Activated CD4-positive, alpha-beta memory T cell treated with anti-CD3 and anti-CD28 coated beads, Interleukin-2, amount 10 ng/mL, durations not matched to agents 7 days and 5 days (primary cell): Measurements from ENCODE around the gene CACNA1H. TPM values are rescaled to one million over a fixed set of nuclear protein-coding genes. Genes with fewer than 3 reads are reported as not detected.
"Not testable (repeated sequence)": the region's sequence is repeated elsewhere in the genome, so short reads cannot be mapped to it uniquely, and the experiment has no call there.

ENCODE experiments used
- CTCF ChIA-PET: fragments of 350-600 bp; sonication (Branson Sonifier 250); formaldehyde crosslinking; loops from one replicate; lab custom pipeline; 2021; ENCODE audit warnings: antibody characterized with exemption, inconsistent platforms; lab: Charles Lee
- POLR2A ChIA-PET: fragments of 350-600 bp; sonication (Branson Sonifier 250); formaldehyde crosslinking; loops from one replicate; lab custom pipeline; 2021; ENCODE audit warnings: antibody characterized with exemption; lab: Charles Lee
- DNase-seq: peaks from one replicate; pipeline ENCODE4 v3.0.0-alpha.2; 2020
- H3K27ac Mint-ChIP-seq: one replicate; pipeline ENCODE4 v1.8.0; 2021; ENCODE audit warnings: mild to moderate bottlenecking, mixed read lengths
- H3K27me3 Mint-ChIP-seq: one replicate; pipeline ENCODE4 v1.8.0; 2021; ENCODE audit warnings: mixed read lengths
- H3K36me3 Mint-ChIP-seq: one replicate; pipeline ENCODE4 v1.8.0; 2021; ENCODE audit warnings: low read depth, mixed read lengths
- H3K4me1 Mint-ChIP-seq: one replicate; pipeline ENCODE4 v1.8.0; 2021; ENCODE audit warnings: mixed read lengths
- H3K4me3 Mint-ChIP-seq: one replicate; pipeline ENCODE4 v1.8.0; 2021; ENCODE audit warnings: mild to moderate bottlenecking, mixed read lengths
- H3K9me3 Mint-ChIP-seq: one replicate; pipeline ENCODE4 v1.8.0; 2021; ENCODE audit warnings: mixed read lengths
- total RNA-seq, 2 experiments: library from RNA; stranded (reverse); gene quantifications; one replicate each; pipeline ENCODE4 v1.2.3, GENCODE V29; 2021

CACNA1H gene
- total RNA-seq, 2 experiments from 2014 or later: 0.58 to 0.83 TPM

GRCh38 chr16:1218061-1218929, 65.4 kb downstream of the CACNA1H start:
- H3K27me3 Mint-ChIP-seq: no peaks in the 10 kb centered on the region
- H3K4me1 Mint-ChIP-seq: no peaks in the 10 kb centered on the region
- ChIA-PET CTCF (no interaction called here), POLR2A (no interaction called here)
- no peak for DNase-seq
- no peaks in the 10 kb centered on the region for H3K9me3 Mint-ChIP-seq
- H3K27ac Mint-ChIP-seq: no peak overlapping the region
- no peaks in the 10 kb centered on the region for H3K36me3 Mint-ChIP-seq
- H3K4me3 Mint-ChIP-seq: no peak overlapping the region

GRCh38 chr16:1218930-1219611, 66.2 kb downstream of the CACNA1H start:
- ChIA-PET CTCF (no interaction called here), POLR2A (no interaction called here)
- DNase-seq: no peak
- H3K9me3 Mint-ChIP-seq: no peaks in the 10 kb centered on the region
- no peaks in the 10 kb centered on the region for H3K36me3 Mint-ChIP-seq
- H3K27ac Mint-ChIP-seq: no peak overlapping the region
- no peaks in the 10 kb centered on the region for H3K4me1 Mint-ChIP-seq
- no peak overlapping the region for H3K4me3 Mint-ChIP-seq
- H3K27me3 Mint-ChIP-seq: no peaks in the 10 kb centered on the region

GRCh38 chr16:1220098-1220728, 67.3 kb downstream of the CACNA1H start:
- ChIA-PET CTCF (no interaction called here), POLR2A (no interaction called here)
- H3K9me3 Mint-ChIP-seq: no peaks in the 10 kb centered on the region
- H3K4me3 Mint-ChIP-seq: no peak overlapping the region
- DNase-seq: no peak
- H3K36me3 Mint-ChIP-seq: no peaks in the 10 kb centered on the region
- no peaks in the 10 kb centered on the region for H3K27me3 Mint-ChIP-seq
- no peaks in the 10 kb centered on the region for H3K4me1 Mint-ChIP-seq
- H3K27ac Mint-ChIP-seq: no peak overlapping the region

- no peaks in the 10 kb centered on the region for H3K4me1 Mint-ChIP-seq
- H3K36me3 Mint-ChIP-seq: no peaks in the 10 kb centered on the region
- POLR2A ChIA-PET: no interaction called here
- H3K27me3 Mint-ChIP-seq: no peaks in the 10 kb centered on the region
- H3K27ac Mint-ChIP-seq: no peak overlapping the region
- no peak overlapping the region for H3K4me3 Mint-ChIP-seq
- CTCF ChIA-PET: no interaction called here
- H3K9me3 Mint-ChIP-seq: no peaks in the 10 kb centered on the region
- no peak for DNase-seq
These were observed 68.1 kb downstream of the CACNA1H start for GRCh38 chr16:1220841-1221627.

DNA sequence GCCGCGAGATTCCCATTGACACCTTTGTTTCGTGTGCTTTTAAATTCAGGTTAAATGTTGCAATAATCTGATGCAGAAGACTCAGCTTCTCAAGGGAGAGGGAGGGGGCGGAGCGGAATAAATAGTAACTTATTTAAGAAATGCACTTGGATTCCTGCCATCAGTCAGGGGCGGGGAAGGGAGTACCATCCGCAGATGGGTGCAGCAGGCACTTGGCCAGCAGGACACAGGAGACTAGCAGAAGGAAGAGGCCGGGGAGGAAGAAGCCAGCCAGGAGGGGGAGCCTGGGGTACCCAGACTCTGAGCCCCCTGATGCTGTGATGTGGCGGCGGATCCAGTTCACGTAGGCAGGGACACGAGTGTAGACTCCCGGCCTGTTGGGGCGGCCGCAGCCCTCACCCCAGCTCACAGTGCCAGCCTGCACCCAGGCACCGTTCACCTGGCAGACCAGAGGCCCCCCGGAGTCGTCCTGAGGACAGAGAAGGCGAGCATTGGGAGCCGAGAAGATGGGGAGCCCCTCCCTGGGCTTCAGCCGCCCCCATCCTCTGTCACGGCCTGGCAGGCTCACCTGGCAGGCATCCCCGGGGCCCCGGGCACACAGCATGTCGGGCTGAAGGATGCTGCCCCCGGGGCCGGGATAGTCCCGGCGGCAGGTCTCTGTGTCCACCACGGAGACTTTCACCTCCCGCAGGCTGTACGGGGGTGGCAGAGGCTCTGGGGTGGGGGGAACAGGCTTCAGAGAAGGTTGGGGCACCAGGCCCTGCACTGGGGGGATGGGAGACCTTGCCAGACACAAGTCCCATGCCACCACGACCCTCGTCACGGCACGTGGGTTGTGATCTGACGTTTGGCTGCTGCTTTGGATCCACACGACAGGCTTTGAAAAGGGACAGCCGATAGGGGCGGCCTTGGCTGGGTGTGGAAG, 69.0 kb downstream of the CACNA1H start:
- Mint-ChIP-seq H3K36me3 (no peaks in the 10 kb centered on the region), H3K27ac (no peak overlapping the region), H3K4me3 (no peak overlapping the region), H3K4me1 (no peaks in the 10 kb centered on the region), H3K27me3 (no peaks in the 10 kb centered on the region), H3K9me3 (no peaks in the 10 kb centered on the region)
- ChIA-PET POLR2A (no interaction called here), CTCF (no interaction called here)
- DNase-seq: no peak

- Mint-ChIP-seq H3K27ac (no peak overlapping the region), H3K27me3 (no peaks in the 10 kb centered on the region), H3K4me1 (no peaks in the 10 kb centered on the region), H3K36me3 (no peaks in the 10 kb centered on the region), H3K9me3 (no peaks in the 10 kb centered on the region), H3K4me3 (no peak overlapping the region)
- no peak for DNase-seq
- POLR2A ChIA-PET: no interaction called here
- CTCF ChIA-PET: no interaction called here
These were observed 69.8 kb downstream of the CACNA1H start for GRCh38 chr16:1222553-1223354.

- ChIA-PET POLR2A (no interaction called here), CTCF (no interaction called here)
- Mint-ChIP-seq H3K27ac (no peak overlapping the region), H3K9me3 (no peaks in the 10 kb centered on the region), H3K4me1 (no peaks in the 10 kb centered on the region), H3K36me3 (no peaks in the 10 kb centered on the region), H3K4me3 (no peak overlapping the region), H3K27me3 (no peaks in the 10 kb centered on the region)
- DNase-seq: no peak
These were observed 70.7 kb downstream of the CACNA1H start for GRCh38 chr16:1223355-1224214.

DNA sequence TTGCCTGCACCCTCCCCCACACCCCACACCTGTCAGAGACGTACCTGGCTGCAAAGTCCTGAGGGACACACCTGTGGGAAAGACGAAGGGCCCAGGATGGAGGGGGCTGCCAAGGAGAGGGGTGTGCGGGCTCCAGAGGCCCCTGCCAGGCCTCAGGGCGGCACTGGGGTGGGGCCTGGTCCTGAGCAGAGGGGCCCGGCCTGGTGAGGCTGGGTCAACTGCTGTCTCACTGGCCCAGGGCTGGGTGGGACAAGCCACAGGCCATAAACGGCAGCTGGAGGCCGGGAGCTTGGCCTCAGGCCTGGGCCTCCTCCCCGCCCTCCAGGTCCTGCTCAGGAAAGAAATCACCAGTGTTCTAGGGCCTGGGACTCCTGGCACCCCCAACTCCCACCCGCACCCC, 71.7 kb downstream of the CACNA1H start:
- Mint-ChIP-seq H3K9me3 (no peaks in the 10 kb centered on the region), H3K27ac (no peak overlapping the region), H3K4me3 (no peak overlapping the region), H3K4me1 (no peaks in the 10 kb centered on the region), H3K27me3 (no peaks in the 10 kb centered on the region), H3K36me3 (no peaks in the 10 kb centered on the region)
- CTCF ChIA-PET: no interaction called here
- DNase-seq: no peak
- POLR2A ChIA-PET: no interaction called here

DNA sequence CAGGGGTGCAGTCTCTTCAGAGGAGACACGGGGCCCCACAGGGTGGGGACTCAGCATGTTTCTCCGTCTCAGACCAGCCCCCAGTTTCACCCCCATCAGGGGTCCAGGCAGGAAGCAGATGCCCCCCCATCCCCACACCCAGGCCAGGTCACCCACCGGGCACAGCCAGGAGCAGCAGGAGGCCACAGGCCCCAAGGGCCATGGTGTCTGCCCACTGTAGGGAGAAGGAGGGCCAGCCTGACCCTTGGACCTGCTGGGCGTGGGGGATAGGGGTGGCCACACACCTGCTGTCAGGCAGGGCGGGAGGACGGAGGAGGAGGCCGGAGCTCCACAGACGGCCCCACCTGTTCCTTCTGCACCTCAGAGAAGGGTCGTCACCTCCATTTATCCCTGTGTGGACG, 72.1 kb downstream of the CACNA1H start, which contains the start of gene TPSG1:
TPSG1 (minus strand) TSS at position 218 of the 401 bp plus-strand sequence; CDS start at position 202, 16 bp downstream.
- Mint-ChIP-seq H3K36me3 (no peaks in the 10 kb centered on the region), H3K27me3 (no peaks in the 10 kb centered on the region), H3K4me1 (no peaks in the 10 kb centered on the region), H3K4me3 (no peak within 1 kb of the TSS), H3K27ac (no peak within 1 kb of the TSS), H3K9me3 (no peaks in the 10 kb centered on the region)
- POLR2A ChIA-PET: no interaction called here
- CTCF ChIA-PET: no interaction called here
- DNase-seq: no peak

DNA sequence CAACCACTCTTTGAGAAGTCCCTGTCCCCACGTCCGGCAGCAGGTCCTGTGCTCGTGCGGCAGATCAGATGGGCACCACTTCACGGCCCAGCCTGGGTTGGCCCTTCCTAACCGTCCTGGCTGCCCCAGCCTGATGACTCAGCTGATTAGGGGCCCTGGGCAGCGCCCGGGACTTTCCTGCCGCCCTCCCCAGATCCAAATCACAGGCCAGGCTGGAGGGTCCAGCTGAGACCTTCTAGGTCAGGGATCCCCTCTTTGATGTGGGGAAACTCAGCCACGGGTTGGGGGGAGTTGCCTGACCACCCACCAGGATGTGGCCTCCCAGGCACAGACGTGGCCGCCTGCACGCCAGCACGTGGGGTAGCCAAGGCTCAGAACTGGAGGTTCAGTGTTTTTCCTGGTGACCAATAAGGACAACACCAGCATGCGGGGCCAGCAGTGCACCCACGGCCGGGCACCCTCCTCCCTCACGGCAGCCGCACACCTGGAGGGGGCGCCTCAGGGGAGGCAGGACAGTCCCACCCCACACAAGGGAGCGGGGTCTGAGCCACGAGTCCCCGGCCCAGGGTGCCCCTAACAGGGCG, 72.9 kb downstream of the CACNA1H start:
- DNase-seq, H3K4me1 Mint-ChIP-seq, POLR2A ChIA-PET, CTCF ChIA-PET, H3K4me3 Mint-ChIP-seq, H3K27me3 Mint-ChIP-seq, H3K36me3 Mint-ChIP-seq, H3K9me3 Mint-ChIP-seq, H3K27ac Mint-ChIP-seq: not testable (repeated sequence)

- DNase-seq, CTCF ChIA-PET, H3K27me3 Mint-ChIP-seq, H3K4me3 Mint-ChIP-seq, H3K4me1 Mint-ChIP-seq, H3K36me3 Mint-ChIP-seq, POLR2A ChIA-PET, H3K9me3 Mint-ChIP-seq, H3K27ac Mint-ChIP-seq: not testable (repeated sequence)
These were observed 73.8 kb downstream of the CACNA1H start for GRCh38 chr16:1226692-1227091.
